Measurements from ENCODE around the gene FRMD6. TPM values are rescaled to one million over a fixed set of nuclear protein-coding genes. Genes with fewer than 3 reads are reported as not detected.

The FRMD6 gene
- total RNA-seq, 1 experiment from 2014 or later, result 18.7 TPM

GRCh38 chr14:51666826-51667225, 15.1 kb downstream of the FRMD6 start:
- Histone ChIP-seq H3K9me3 (replicated peaks) (no peaks in the 10 kb centered on the region), H3K36me3 (no peaks in the 10 kb centered on the region; the same call in 1 of the 2 replicates), H3K27me3 (no peaks in the 10 kb centered on the region), H3K4me3 (no peak overlapping the region), H3K27ac (no peak overlapping the region), H3K4me1 (no peaks in the 10 kb centered on the region)
- DNase-seq, result no peak

DNA sequence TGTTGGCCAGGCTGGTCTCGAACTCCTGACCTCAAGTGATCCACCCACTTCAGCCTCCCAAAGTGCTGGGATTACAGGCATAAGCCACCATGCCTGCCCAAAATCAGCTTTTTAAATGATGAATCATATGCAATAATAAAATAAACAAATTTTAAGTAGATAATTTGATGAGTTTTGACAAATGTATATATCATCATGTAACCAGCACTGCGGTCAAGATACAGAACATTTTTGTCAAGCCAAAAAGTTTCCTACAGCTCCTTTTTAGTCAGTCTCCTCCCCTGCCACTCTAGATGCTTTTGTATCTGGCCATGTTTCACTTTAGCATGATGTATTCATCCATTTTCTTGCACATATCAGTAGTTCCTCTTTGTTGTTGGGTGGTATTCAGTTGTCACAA, 17.2 kb downstream of the FRMD6 start:
- Histone ChIP-seq H3K27me3 (no peaks in the 10 kb centered on the region), H3K9me3 (replicated peaks) (no peaks in the 10 kb centered on the region), H3K4me3 (no peak overlapping the region), H3K36me3 (no peaks in the 10 kb centered on the region), H3K27ac (no peak overlapping the region), H3K4me1 (no peaks in the 10 kb centered on the region)
- no peak for DNase-seq

DNA sequence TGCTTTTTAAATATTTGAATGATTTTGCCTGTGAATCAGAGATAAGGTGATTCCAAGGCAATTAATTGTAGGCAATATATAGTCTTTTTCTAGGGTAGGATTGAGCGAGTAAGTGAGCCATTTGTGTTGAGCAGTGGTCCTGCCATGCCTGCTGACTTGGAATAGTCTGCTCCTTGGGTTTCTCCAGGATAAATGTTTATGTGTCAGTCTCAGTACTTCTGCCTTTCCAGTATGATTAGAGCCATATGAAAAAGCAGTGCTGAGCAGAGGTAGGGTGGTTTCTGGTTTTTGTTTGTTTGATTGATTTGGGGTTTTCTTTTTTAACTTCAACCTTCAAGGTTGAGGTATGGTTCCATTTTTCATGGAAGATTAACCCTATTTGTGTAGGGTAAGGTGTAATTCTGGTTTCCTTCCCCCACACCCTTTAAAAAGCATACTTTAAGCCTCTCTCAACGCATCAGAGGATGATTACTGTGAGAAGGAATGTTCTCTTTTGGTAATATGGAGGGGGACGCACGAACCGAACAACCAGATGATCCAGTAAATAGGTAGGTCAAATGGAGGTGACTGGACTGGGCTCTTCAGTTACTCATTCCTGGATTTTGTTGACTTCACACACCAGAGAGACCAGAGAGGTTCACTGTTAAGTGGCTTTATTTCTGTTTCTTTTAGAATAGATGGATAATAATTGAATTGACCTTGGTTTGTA, 22.7 kb downstream of the FRMD6 start:
- Histone ChIP-seq H3K4me1 (peaks cover 15% of the 10 kb centered on the region), H3K36me3 (peaks cover 3% of the 10 kb centered on the region; the same call in 1 of the 2 replicates), H3K4me3 (no peak overlapping the region), H3K9me3 (replicated peaks) (no peaks in the 10 kb centered on the region), H3K27ac (no peak overlapping the region), H3K27me3 (no peaks in the 10 kb centered on the region)
- no peak for DNase-seq

DNA sequence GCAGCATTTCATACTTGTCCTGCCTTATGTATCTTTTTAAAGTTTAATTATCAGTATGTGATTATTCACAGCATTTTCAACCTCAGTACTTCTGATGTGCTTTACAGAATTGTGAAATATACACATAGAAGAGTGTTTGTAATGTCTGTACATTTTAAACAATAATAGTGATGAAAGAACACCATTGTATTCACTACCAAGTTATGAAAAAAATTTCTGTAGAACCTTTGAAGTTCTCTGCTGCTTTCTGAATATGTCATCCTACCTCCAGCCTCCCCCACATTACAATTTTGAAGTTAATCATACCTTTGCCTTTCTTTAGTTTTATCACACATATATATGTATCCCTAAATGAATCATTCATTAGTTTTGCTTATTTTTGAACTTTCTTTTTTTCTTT, 24.8 kb downstream of the FRMD6 start:
- peak overlapping the region; percentile 49 for H3K27ac ChIP-seq
- no peaks in the 10 kb centered on the region for H3K9me3 ChIP-seq (replicated peaks)
- no peak for DNase-seq
- no peak overlapping the region for H3K4me3 ChIP-seq
- H3K27me3 ChIP-seq, result no peaks in the 10 kb centered on the region
- H3K36me3 ChIP-seq, result peaks cover 3% of the 10 kb centered on the region; the same call in 1 of the 2 replicates
- peaks cover 15% of the 10 kb centered on the region for H3K4me1 ChIP-seq

DNA sequence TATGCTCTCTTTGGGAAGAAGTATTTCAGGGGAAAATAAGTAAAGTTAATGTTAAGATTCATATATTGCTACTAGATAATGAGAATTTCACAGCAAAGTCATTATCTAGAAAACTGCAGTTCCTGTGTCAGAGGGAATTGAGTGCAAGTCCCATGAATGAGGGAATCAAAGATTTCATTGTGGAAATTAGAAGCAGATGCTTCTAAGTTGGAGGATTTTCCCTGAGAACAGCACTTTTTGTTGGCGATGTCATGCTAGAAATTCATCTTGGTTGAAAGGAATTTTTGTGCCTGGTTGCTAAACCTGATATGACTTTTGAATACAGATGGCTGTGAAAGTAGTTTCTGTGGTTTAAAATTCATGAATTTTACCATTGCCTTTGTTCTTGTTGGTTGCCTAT, 25.6 kb downstream of the FRMD6 start:
- peak overlapping the region; percentile 49 for H3K27ac ChIP-seq
- H3K36me3 ChIP-seq, result peaks cover 3% of the 10 kb centered on the region; the same call in 1 of the 2 replicates

GRCh38 chr14:51677738-51678137, 26.0 kb downstream of the FRMD6 start:
- Histone ChIP-seq H3K9me3 (replicated peaks) (no peaks in the 10 kb centered on the region), H3K36me3 (peaks cover 3% of the 10 kb centered on the region; the same call in 1 of the 2 replicates), H3K4me1 (peaks cover 15% of the 10 kb centered on the region), H3K4me3 (no peak overlapping the region), H3K27ac (peak overlapping the region; percentile 49), H3K27me3 (no peaks in the 10 kb centered on the region)
- DNase-seq, result no peak

More for the DNA sequence above, 25.6 kb downstream of the FRMD6 start:
- H3K4me3 ChIP-seq, result no peak overlapping the region
- H3K27me3 ChIP-seq, result no peaks in the 10 kb centered on the region
- H3K9me3 ChIP-seq (replicated peaks), result no peaks in the 10 kb centered on the region
- peaks cover 15% of the 10 kb centered on the region for H3K4me1 ChIP-seq
- DNase-seq, result peak; percentile 12 to 43

GRCh38 chr14:51680031-51680430, 28.3 kb downstream of the FRMD6 start:
- Histone ChIP-seq H3K4me3 (no peak overlapping the region), H3K36me3 (no peaks in the 10 kb centered on the region), H3K27ac (no peak overlapping the region), H3K4me1 (peaks cover 15% of the 10 kb centered on the region), H3K27me3 (no peaks in the 10 kb centered on the region), H3K9me3 (replicated peaks) (no peaks in the 10 kb centered on the region)
- DNase-seq, result no peak

DNA sequence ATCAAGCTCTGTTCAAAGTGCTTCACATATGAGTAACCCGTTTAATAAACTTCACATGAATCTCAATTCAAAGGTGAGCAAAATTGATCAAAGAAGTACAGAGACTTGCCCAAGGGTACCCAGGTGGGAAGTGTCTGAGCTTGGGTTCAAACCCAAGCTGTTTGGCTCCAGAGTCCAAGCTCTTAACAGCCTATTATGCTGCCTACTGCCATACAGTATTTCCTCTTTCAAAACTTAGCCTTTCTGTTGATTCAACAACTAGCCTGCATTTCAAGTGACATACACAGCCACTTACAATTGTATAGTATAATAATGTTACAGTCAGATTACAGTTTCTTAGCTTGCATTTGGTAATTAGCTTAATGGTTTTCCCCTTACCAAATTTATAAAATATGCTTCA, 29.7 kb downstream of the FRMD6 start:
- no peak overlapping the region for H3K27ac ChIP-seq

GRCh38 chr14:51682411-51682810, 30.7 kb downstream of the FRMD6 start:
- no peaks in the 10 kb centered on the region for H3K27me3 ChIP-seq
- no peaks in the 10 kb centered on the region for H3K9me3 ChIP-seq (replicated peaks)
- H3K27ac ChIP-seq, result no peak overlapping the region
- H3K4me1 ChIP-seq, result peaks cover 5% of the 10 kb centered on the region
- H3K36me3 ChIP-seq, result no peaks in the 10 kb centered on the region
- no peak overlapping the region for H3K4me3 ChIP-seq
- DNase-seq, result no peak

More for the DNA sequence above, 29.7 kb downstream of the FRMD6 start:
- Histone ChIP-seq H3K36me3 (no peaks in the 10 kb centered on the region), H3K4me3 (no peak overlapping the region), H3K9me3 (replicated peaks) (no peaks in the 10 kb centered on the region), H3K27me3 (no peaks in the 10 kb centered on the region), H3K4me1 (peaks cover 13% of the 10 kb centered on the region)
- no peak for DNase-seq

DNA sequence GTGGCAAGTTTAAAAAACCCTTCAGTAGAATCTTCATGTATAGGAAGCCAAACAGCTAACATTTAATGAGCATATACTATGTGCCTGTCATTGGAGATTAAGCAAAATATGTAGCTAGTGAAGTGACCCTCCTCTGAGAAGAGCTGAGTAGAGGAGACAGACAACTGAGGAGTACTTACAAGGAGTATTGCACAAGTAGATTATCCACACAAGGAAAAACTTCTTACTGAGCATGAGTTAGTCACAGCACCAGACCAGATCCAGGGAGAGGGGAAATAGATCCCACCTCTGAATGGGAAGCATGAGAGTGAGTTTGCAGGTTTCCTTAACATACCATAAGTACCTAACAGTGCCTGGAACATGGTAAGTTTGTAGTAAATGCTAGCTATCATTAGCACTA, 33.0 kb downstream of the FRMD6 start:
- H3K36me3 ChIP-seq, result no peaks in the 10 kb centered on the region
- DNase-seq, result no peak
- H3K27ac ChIP-seq, result no peak overlapping the region

DNA sequence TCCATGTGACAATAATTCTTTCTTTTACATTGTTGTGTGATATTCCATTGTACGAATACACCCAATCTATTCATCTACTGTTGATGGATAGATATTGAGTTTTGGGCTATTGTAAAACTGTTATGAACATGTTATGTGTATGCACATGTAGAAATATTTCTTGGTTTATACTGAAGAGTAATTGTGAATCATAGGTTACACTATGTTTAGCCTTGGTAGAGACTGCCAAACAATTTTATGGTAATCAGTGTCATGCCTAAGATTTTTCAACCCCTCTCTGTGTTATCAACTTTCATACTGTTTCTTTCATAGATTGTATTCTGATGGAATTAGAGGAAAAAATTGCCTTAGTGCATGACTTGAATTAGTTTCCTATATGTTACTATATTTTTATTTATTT, 39.5 kb downstream of the FRMD6 start:
- H3K36me3 ChIP-seq, result peaks cover 8% of the 10 kb centered on the region; the same call in 1 of the 2 replicates
- no peak overlapping the region for H3K4me3 ChIP-seq
- H3K27me3 ChIP-seq, result no peaks in the 10 kb centered on the region
- no peak overlapping the region for H3K27ac ChIP-seq
- no peak for DNase-seq
- H3K9me3 ChIP-seq (replicated peaks), result no peaks in the 10 kb centered on the region
- no peaks in the 10 kb centered on the region for H3K4me1 ChIP-seq

More for the DNA sequence above, 33.0 kb downstream of the FRMD6 start:
- H3K27me3 ChIP-seq, result no peaks in the 10 kb centered on the region
- no peaks in the 10 kb centered on the region for H3K4me1 ChIP-seq
- no peak overlapping the region for H3K4me3 ChIP-seq
- no peaks in the 10 kb centered on the region for H3K9me3 ChIP-seq (replicated peaks)

DNA sequence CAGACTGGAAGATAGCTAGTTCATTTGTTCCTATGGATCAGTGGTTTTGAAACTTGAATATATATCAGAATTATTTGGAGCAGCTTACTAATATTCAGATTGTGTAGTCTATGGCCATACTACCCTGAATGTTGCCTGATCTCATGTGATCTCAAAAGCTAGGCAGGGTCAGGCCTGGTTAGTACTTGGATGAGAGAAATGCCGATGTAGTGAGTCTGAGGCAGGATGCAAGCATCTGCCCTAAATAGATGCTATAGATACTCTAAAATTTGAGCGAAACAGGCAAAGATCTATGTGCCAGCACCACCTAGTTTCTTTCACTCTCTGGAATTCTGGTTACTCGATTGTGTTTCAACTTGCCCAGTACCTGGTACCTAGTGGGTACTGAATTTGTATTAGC, 40.9 kb downstream of the FRMD6 start:
- H3K36me3 ChIP-seq, result peaks cover 8% of the 10 kb centered on the region; the same call in 1 of the 2 replicates
- H3K4me1 ChIP-seq, result no peaks in the 10 kb centered on the region; the same call in 1 of the 2 replicates
- H3K9me3 ChIP-seq (replicated peaks), result no peaks in the 10 kb centered on the region
- H3K27ac ChIP-seq, result no peak overlapping the region
- H3K27me3 ChIP-seq, result no peaks in the 10 kb centered on the region
- no peak for DNase-seq
- H3K4me3 ChIP-seq, result no peak overlapping the region

DNA sequence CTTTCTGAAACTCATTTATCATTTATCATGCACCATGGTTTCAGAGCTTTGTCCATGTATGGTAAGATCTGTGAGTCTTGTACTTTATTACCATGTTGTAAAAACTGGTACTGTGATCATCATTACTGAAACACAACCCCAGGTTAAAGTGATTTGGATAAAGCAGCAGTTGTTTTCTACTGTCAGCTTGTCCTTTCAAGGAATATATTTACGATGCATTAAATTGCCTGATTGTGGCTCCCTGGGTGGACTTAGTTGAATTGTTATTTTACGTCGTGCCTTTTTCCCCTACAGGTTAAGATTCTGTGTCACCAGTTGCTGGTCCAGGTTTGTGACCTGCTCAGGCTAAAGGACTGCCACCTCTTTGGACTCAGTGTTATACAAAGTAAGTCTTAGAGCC, 46.1 kb downstream of the FRMD6 start:
- no peaks in the 10 kb centered on the region for H3K9me3 ChIP-seq (replicated peaks)
- peaks cover 8% of the 10 kb centered on the region for H3K4me1 ChIP-seq
- no peak overlapping the region for H3K27ac ChIP-seq
- no peak overlapping the region for H3K4me3 ChIP-seq
- no peak for DNase-seq
- H3K36me3 ChIP-seq, result peaks cover 9% of the 10 kb centered on the region; the same call in 1 of the 2 replicates
- H3K27me3 ChIP-seq, result no peaks in the 10 kb centered on the region

DNA sequence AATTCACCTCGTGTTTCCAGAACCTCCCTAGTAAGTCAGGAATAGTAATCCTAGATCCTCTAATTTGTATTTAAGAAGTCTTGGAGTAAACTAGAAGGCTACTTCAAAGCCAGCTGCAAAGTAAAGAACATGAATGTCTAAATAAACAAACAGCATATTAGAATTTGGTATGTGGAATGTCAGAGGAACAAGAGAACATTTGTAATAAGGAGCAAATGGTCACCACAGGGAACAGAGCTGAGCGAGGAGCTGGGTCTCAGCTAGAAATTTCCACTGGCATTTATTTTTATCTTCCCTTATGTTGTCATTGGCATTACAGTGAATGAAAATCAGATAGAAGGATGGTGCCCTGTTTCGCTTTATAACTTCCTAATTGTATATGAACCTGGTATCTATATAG, 50.2 kb downstream of the FRMD6 start:
- peak; percentile 15 to 40 for DNase-seq
- H3K36me3 ChIP-seq, result peaks cover 17% of the 10 kb centered on the region
- H3K27ac ChIP-seq, result peak overlapping the region; percentile 15; the same call in 1 of the 2 replicates
- H3K9me3 ChIP-seq (replicated peaks), result no peaks in the 10 kb centered on the region
- H3K4me1 ChIP-seq, result peaks cover 11% of the 10 kb centered on the region
- H3K27me3 ChIP-seq, result no peaks in the 10 kb centered on the region
- no peak overlapping the region for H3K4me3 ChIP-seq

GRCh38 chr14:51703787-51704186, 52.1 kb downstream of the FRMD6 start:
- peaks cover 11% of the 10 kb centered on the region for H3K4me1 ChIP-seq
- H3K27ac ChIP-seq, result no peak overlapping the region
- no peak for DNase-seq
- H3K36me3 ChIP-seq, result peaks cover 17% of the 10 kb centered on the region
- no peaks in the 10 kb centered on the region for H3K9me3 ChIP-seq (replicated peaks)
- H3K4me3 ChIP-seq, result no peak overlapping the region
- no peaks in the 10 kb centered on the region for H3K27me3 ChIP-seq

DNA sequence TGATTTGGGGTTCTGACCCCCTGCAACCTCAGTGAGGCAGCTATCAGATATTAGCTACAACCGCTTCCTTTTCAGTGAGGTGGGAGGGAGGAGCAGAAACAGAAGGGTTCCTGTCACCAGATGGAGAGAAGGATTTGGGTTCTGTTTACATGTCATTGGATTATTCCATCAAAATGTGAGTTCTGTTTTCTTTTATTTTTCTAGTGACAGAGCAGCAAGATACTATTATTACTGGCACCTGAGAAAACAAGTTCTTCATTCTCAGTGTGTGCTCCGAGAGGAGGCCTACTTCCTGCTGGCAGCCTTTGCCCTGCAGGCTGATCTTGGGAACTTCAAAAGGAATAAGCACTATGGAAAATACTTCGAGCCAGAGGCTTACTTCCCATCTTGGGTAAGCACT, 52.8 kb downstream of the FRMD6 start:
- Histone ChIP-seq H3K9me3 (replicated peaks) (no peaks in the 10 kb centered on the region), H3K27me3 (no peaks in the 10 kb centered on the region), H3K4me3 (no peak overlapping the region), H3K4me1 (peaks cover 11% of the 10 kb centered on the region), H3K36me3 (peaks cover 15% of the 10 kb centered on the region), H3K27ac (no peak overlapping the region)
- DNase-seq, result no peak

Measured in SJCRH30 (cell line).